ENCODE data around the gene LDB3.

Gene LDB3

GRCh38 chr10:86708068-86708782, 39.9 kb downstream of the LDB3 start:
- no peak for DNase-seq

GRCh38 chr10:86708783-86709380, 40.6 kb downstream of the LDB3 start:
- no peak for DNase-seq

GRCh38 chr10:86709396-86710185, 41.3 kb downstream of the LDB3 start:
- DNase-seq = no peak

- DNase-seq = peak; percentile 94
These were observed 42.7 kb downstream of the LDB3 start for GRCh38 chr10:86710987-86711512.

GRCh38 chr10:86711513-86712316, 43.4 kb downstream of the LDB3 start:
- DNase-seq = peak; percentile 84

- DNase-seq = no peak
These were observed 44.0 kb downstream of the LDB3 start for GRCh38 chr10:86712317-86712707.

GRCh38 chr10:86715156-86715795, 47.0 kb downstream of the LDB3 start:
- DNase-seq = no peak

GRCh38 chr10:86715836-86716235, 47.5 kb downstream of the LDB3 start:
- no peak for DNase-seq

- DNase-seq = no peak
These were observed 48.2 kb downstream of the LDB3 start for GRCh38 chr10:86716466-86716865.

GRCh38 chr10:86718556-86718955, 50.2 kb downstream of the LDB3 start:
- no peak for DNase-seq

GRCh38 chr10:86721232-86721631, 52.9 kb downstream of the LDB3 start:
- DNase-seq = no peak

GRCh38 chr10:86723009-86723408, 54.7 kb downstream of the LDB3 start:
- DNase-seq = no peak

- DNase-seq = no peak
These were observed 56.1 kb downstream of the LDB3 start for GRCh38 chr10:86724445-86724844.

- DNase-seq = no peak
These were observed 57.8 kb downstream of the LDB3 start for GRCh38 chr10:86725980-86726676.

GRCh38 chr10:86726677-86726999, 58.3 kb downstream of the LDB3 start:
- no peak for DNase-seq

GRCh38 chr10:86727470-86727869, 59.2 kb downstream of the LDB3 start:
- DNase-seq = no peak

GRCh38 chr10:86728056-86728455, 59.7 kb downstream of the LDB3 start:
- no peak for DNase-seq

GRCh38 chr10:86729677-86730076, 61.4 kb downstream of the LDB3 start:
- DNase-seq = no peak

- DNase-seq = no peak
These were observed 61.9 kb downstream of the LDB3 start for GRCh38 chr10:86730227-86730626.

- DNase-seq = no peak
These were observed 64.5 kb downstream of the LDB3 start for GRCh38 chr10:86732771-86733170.

GRCh38 chr10:86733260-86733671, 65.0 kb downstream of the LDB3 start:
- no peak for DNase-seq
